ENCODE measurements around the gene AHRR. TPM values are rescaled to one million over a fixed set of nuclear protein-coding genes. Genes with fewer than 3 reads are reported as not detected.

The AHRR gene
- total and polyA plus RNA-seq, 2 experiments from 2014 or later = 0.27 to 1.8 TPM

DNA sequence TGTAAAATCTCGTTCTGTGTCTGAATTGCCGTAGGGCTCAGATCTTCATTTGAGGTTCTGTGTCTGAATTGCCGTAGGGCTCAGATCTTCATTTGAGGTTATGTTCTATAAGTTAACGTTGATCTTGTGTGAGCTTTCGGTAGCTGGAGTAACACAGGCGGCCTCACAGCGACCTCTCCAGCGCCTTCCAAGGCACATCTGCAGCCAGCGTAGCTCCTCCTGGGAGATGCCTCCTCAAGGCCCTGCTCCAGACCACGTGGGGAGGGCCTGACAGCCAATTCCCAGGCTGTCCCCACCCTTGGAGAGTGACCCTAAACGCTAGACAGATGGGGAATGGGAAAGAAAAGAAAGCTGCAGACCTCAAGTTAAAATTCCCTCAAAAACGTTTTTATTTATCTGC, 8.7 kb upstream of the AHRR start:
- Histone ChIP-seq H3K27ac (ENCODE audit: low read depth) (no peak overlapping the region), H3K4me2 (no peak overlapping the region), H2AFZ (no peak overlapping the region), H3K36me3 (ENCODE audit: insufficient read depth) (no peaks in the 10 kb centered on the region), H3K9me2 (ENCODE audit: insufficient read depth) (no peaks in the 10 kb centered on the region), H3K4me1 (ENCODE audit: insufficient read depth) (no peaks in the 10 kb centered on the region), H4K20me1 (replicated peaks; ENCODE audit: insufficient read depth) (peaks cover 6% of the 10 kb centered on the region; the same call in 1 of the 2 replicates), H3K4me3 (no peak overlapping the region), H3F3A (replicated peaks; ENCODE audit: low read depth) (no peaks in the 10 kb centered on the region), H3K27me3 (ENCODE audit: insufficient read depth) (no peaks in the 10 kb centered on the region), H3K79me2 (replicated peaks; ENCODE audit: insufficient read depth) (no peaks in the 10 kb centered on the region)
- peaks cover 8% of the 10 kb centered on the region; the same call in 2 of the 3 replicates for H3K4me1 Mint-ChIP-seq
- H3K4me3 Mint-ChIP-seq = no peak overlapping the region
- ATAC-seq = no peak
- no peak for DNase-seq (ENCODE audit: low spot score)
- peaks cover 12% of the 10 kb centered on the region; the same call in 2 of the 3 replicates for H3K36me3 Mint-ChIP-seq (ENCODE audit: low read depth)
- TF ChIP-seq, protein P1, sequence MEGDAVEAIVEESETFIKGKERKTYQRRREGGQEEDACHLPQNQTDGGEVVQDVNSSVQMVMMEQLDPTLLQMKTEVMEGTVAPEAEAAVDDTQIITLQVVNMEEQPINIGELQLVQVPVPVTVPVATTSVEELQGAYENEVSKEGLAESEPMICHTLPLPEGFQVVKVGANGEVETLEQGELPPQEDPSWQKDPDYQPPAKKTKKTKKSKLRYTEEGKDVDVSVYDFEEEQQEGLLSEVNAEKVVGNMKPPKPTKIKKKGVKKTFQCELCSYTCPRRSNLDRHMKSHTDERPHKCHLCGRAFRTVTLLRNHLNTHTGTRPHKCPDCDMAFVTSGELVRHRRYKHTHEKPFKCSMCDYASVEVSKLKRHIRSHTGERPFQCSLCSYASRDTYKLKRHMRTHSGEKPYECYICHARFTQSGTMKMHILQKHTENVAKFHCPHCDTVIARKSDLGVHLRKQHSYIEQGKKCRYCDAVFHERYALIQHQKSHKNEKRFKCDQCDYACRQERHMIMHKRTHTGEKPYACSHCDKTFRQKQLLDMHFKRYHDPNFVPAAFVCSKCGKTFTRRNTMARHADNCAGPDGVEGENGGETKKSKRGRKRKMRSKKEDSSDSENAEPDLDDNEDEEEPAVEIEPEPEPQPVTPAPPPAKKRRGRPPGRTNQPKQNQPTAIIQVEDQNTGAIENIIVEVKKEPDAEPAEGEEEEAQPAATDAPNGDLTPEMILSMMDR (conservative IDR thresholded peaks at IDR 0.05; ENCODE audit: low read depth in 2 of 2) = no peak
- H3K9me3 Mint-ChIP-seq = no peaks in the 10 kb centered on the region
- no peak overlapping the region for H3K27ac Mint-ChIP-seq
- H3K27me3 Mint-ChIP-seq (ENCODE audit: insufficient read depth, low read depth, poor library complexity) = peaks cover 15% of the 10 kb centered on the region

DNA sequence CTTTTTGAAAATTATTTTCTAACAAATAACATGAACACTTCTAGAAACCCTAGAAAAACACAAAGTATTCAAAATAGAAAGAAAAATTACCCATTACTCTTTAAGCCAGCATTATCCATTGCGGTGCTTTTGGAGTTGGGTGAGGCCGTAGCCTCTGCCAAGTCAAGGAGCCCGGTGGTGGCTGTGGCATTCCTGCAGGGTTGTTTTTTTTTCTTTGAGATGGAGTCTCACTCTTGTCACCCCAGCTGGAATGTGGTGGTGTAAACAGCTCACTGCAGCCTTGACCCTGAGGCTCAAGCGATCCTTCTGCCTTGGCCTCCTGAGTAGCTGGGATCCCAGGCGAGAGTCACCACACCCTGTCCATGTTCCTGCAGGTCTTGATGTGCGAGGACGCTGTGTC, 8.2 kb upstream of the AHRR start:
- H2AFZ ChIP-seq = no peak overlapping the region
- DNase-seq (ENCODE audit: low spot score) = no peak
- H3K4me3 ChIP-seq = no peak overlapping the region
- H4K20me1 ChIP-seq (replicated peaks; ENCODE audit: insufficient read depth) = peaks cover 6% of the 10 kb centered on the region; the same call in 1 of the 2 replicates
- H3K79me2 ChIP-seq (replicated peaks; ENCODE audit: insufficient read depth) = no peaks in the 10 kb centered on the region
- no peaks in the 10 kb centered on the region for H3K4me1 ChIP-seq (ENCODE audit: insufficient read depth)
- no peaks in the 10 kb centered on the region for H3K9me2 ChIP-seq (ENCODE audit: insufficient read depth)
- ATAC-seq = no peak
- H3K36me3 ChIP-seq (ENCODE audit: insufficient read depth) = no peaks in the 10 kb centered on the region
- H3K9me3 Mint-ChIP-seq = no peaks in the 10 kb centered on the region
- H3K4me1 Mint-ChIP-seq = peaks cover 8% of the 10 kb centered on the region; the same call in 2 of the 3 replicates
- H3F3A ChIP-seq (replicated peaks; ENCODE audit: low read depth) = no peaks in the 10 kb centered on the region
- no peak overlapping the region for H3K4me2 ChIP-seq
- H3K36me3 Mint-ChIP-seq (ENCODE audit: low read depth) = peaks cover 12% of the 10 kb centered on the region; the same call in 2 of the 3 replicates
- H3K27ac Mint-ChIP-seq = no peak overlapping the region
- H3K27ac ChIP-seq (ENCODE audit: low read depth) = no peak overlapping the region
- peaks cover 14% of the 10 kb centered on the region for H3K27me3 Mint-ChIP-seq (ENCODE audit: insufficient read depth, low read depth, poor library complexity)
- H3K27me3 ChIP-seq (ENCODE audit: insufficient read depth) = peaks cover under 1% of the 10 kb centered on the region; the same call in 1 of the 2 replicates
- no peak overlapping the region for H3K4me3 Mint-ChIP-seq
- TF ChIP-seq JUNB (IDR thresholded peaks at IDR 0.05; ENCODE audit: unreplicated experiment) (no peak), EZH2phosphoT487 (IDR thresholded peaks at IDR 0.05; ENCODE audit: unreplicated experiment) (no peak), CREB1 (CRISPR knock-in tag; IDR thresholded peaks at IDR 0.05; ENCODE audit: low read depth) (no peak), POLR2AphosphoS5 (IDR thresholded peaks at IDR 0.05; ENCODE audit: low read depth) (no peak), NANOG (IDR thresholded peaks at IDR 0.05; ENCODE audit: borderline replicate concordance) (no peak), ZNF114 (CRISPR knock-in tag; IDR thresholded peaks at IDR 0.05) (no peak)
- TF ChIP-seq, protein P2, sequence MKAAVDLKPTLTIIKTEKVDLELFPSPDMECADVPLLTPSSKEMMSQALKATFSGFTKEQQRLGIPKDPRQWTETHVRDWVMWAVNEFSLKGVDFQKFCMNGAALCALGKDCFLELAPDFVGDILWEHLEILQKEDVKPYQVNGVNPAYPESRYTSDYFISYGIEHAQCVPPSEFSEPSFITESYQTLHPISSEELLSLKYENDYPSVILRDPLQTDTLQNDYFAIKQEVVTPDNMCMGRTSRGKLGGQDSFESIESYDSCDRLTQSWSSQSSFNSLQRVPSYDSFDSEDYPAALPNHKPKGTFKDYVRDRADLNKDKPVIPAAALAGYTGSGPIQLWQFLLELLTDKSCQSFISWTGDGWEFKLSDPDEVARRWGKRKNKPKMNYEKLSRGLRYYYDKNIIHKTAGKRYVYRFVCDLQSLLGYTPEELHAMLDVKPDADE (IDR thresholded peaks at IDR 0.05) = no peak
- TF ChIP-seq, protein P1 (conservative IDR thresholded peaks at IDR 0.05; ENCODE audit: low read depth in 2 of 2) = no peak
- TF ChIP-seq, protein P3, sequence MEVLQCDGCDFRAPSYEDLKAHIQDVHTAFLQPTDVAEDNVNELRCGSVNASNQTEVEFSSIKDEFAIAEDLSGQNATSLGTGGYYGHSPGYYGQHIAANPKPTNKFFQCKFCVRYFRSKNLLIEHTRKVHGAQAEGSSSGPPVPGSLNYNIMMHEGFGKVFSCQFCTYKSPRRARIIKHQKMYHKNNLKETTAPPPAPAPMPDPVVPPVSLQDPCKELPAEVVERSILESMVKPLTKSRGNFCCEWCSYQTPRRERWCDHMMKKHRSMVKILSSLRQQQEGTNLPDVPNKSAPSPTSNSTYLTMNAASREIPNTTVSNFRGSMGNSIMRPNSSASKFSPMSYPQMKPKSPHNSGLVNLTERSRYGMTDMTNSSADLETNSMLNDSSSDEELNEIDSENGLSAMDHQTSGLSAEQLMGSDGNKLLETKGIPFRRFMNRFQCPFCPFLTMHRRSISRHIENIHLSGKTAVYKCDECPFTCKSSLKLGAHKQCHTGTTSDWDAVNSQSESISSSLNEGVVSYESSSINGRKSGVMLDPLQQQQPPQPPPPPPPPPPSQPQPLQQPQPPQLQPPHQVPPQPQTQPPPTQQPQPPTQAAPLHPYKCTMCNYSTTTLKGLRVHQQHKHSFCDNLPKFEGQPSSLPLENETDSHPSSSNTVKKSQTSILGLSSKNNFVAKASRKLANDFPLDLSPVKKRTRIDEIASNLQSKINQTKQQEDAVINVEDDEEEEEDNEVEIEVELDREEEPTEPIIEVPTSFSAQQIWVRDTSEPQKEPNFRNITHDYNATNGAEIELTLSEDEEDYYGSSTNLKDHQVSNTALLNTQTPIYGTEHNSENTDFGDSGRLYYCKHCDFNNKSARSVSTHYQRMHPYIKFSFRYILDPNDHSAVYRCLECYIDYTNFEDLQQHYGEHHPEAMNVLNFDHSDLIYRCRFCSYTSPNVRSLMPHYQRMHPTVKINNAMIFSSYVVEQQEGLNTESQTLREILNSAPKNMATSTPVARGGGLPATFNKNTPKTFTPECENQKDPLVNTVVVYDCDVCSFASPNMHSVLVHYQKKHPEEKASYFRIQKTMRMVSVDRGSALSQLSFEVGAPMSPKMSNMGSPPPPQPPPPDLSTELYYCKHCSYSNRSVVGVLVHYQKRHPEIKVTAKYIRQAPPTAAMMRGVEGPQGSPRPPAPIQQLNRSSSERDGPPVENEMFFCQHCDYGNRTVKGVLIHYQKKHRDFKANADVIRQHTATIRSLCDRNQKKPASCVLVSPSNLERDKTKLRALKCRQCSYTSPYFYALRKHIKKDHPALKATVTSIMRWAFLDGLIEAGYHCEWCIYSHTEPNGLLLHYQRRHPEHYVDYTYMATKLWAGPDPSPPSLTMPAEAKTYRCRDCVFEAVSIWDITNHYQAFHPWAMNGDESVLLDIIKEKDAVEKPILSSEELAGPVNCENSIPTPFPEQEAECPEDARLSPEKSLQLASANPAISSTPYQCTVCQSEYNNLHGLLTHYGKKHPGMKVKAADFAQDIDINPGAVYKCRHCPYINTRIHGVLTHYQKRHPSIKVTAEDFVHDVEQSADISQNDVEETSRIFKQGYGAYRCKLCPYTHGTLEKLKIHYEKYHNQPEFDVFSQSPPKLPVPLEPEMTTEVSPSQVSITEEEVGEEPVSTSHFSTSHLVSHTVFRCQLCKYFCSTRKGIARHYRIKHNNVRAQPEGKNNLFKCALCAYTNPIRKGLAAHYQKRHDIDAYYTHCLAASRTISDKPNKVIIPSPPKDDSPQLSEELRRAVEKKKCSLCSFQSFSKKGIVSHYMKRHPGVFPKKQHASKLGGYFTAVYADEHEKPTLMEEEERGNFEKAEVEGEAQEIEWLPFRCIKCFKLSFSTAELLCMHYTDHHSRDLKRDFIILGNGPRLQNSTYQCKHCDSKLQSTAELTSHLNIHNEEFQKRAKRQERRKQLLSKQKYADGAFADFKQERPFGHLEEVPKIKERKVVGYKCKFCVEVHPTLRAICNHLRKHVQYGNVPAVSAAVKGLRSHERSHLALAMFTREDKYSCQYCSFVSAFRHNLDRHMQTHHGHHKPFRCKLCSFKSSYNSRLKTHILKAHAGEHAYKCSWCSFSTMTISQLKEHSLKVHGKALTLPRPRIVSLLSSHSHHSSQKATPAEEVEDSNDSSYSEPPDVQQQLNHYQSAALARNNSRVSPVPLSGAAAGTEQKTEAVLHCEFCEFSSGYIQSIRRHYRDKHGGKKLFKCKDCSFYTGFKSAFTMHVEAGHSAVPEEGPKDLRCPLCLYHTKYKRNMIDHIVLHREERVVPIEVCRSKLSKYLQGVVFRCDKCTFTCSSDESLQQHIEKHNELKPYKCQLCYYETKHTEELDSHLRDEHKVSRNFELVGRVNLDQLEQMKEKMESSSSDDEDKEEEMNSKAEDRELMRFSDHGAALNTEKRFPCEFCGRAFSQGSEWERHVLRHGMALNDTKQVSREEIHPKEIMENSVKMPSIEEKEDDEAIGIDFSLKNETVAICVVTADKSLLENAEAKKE (CRISPR knock-in tag; IDR thresholded peaks at IDR 0.05) = no peak
